ENCODE results near the gene HERC3. TPM values are rescaled to one million over a fixed set of nuclear protein-coding genes. Genes with fewer than 3 reads are reported as not detected.
"Not testable (repeated sequence)": the region's sequence is repeated elsewhere in the genome, so short reads cannot be mapped to it uniquely, and the experiment has no call there.

The HERC3 gene
- total RNA-seq, 1 donor from 2014 or later = 14.2 TPM

- intact Hi-C loops (cut with micrococcal nuclease) = loop anchor here (1.0 to 5.0 kb wide), 14 partner anchors 19 to 1658 kb away; partner anchors contain the start of genes AFF1, NAP1L5, PPM1K and PYURF
- H3K36me3 Mint-ChIP-seq (ENCODE audit: low read depth) = peaks cover 19% of the 10 kb centered on the region
- H3K4me1 Mint-ChIP-seq (ENCODE audit: low read depth) = peaks cover 40% of the 10 kb centered on the region
- H3K9me3 Mint-ChIP-seq = no peaks in the 10 kb centered on the region
- H3K4me3 Mint-ChIP-seq = peak overlapping the region; percentile 91
- peaks cover 23% of the 10 kb centered on the region for H3K27me3 Mint-ChIP-seq (ENCODE audit: insufficient read depth)
- DNase-seq (ENCODE audit: low spot score) = peak; percentile 75
- H3K27ac Mint-ChIP-seq = peak overlapping the region; percentile 88
Measured at GRCh38 chr4:88592600-88593448, 544 bp downstream of the HERC3 start.

GRCh38 chr4:88597970-88598660, 5.8 kb downstream of the HERC3 start:
- intact Hi-C loops (cut with micrococcal nuclease) = no loop called here
- peaks cover 63% of the 10 kb centered on the region for H3K4me1 Mint-ChIP-seq (ENCODE audit: low read depth)
- H3K4me3 Mint-ChIP-seq = no peak overlapping the region
- no peak for DNase-seq (ENCODE audit: low spot score)
- peaks cover 34% of the 10 kb centered on the region for H3K36me3 Mint-ChIP-seq (ENCODE audit: low read depth)
- no peaks in the 10 kb centered on the region for H3K27me3 Mint-ChIP-seq (ENCODE audit: insufficient read depth)
- H3K27ac Mint-ChIP-seq = no peak overlapping the region
- no peaks in the 10 kb centered on the region for H3K9me3 Mint-ChIP-seq

- no peak for DNase-seq (ENCODE audit: low spot score)
- H3K36me3 Mint-ChIP-seq (ENCODE audit: low read depth) = peaks cover 36% of the 10 kb centered on the region
- intact Hi-C loops (cut with micrococcal nuclease) = no loop called here
- H3K4me3 Mint-ChIP-seq = no peak overlapping the region
- H3K27ac Mint-ChIP-seq = no peak overlapping the region
- H3K27me3 Mint-ChIP-seq (ENCODE audit: insufficient read depth) = no peaks in the 10 kb centered on the region
- peaks cover 55% of the 10 kb centered on the region for H3K4me1 Mint-ChIP-seq (ENCODE audit: low read depth)
- no peaks in the 10 kb centered on the region for H3K9me3 Mint-ChIP-seq
Measured at GRCh38 chr4:88599298-88599697, 7.0 kb downstream of the HERC3 start.

GRCh38 chr4:88599714-88600113, 7.4 kb downstream of the HERC3 start:
- Mint-ChIP-seq H3K9me3 (no peaks in the 10 kb centered on the region), H3K27me3 (ENCODE audit: insufficient read depth) (no peaks in the 10 kb centered on the region), H3K27ac (no peak overlapping the region), H3K4me1 (ENCODE audit: low read depth) (peaks cover 58% of the 10 kb centered on the region), H3K4me3 (peak overlapping the region; percentile 3), H3K36me3 (ENCODE audit: low read depth) (peaks cover 38% of the 10 kb centered on the region)
- no peak for DNase-seq (ENCODE audit: low spot score)
- intact Hi-C loops (cut with micrococcal nuclease) = no loop called here

- intact Hi-C loops (cut with micrococcal nuclease) = no loop called here
- no peaks in the 10 kb centered on the region for H3K9me3 Mint-ChIP-seq
- no peak overlapping the region for H3K4me3 Mint-ChIP-seq
- peaks cover 41% of the 10 kb centered on the region for H3K36me3 Mint-ChIP-seq (ENCODE audit: low read depth)
- no peaks in the 10 kb centered on the region for H3K27me3 Mint-ChIP-seq (ENCODE audit: insufficient read depth)
- H3K27ac Mint-ChIP-seq = no peak overlapping the region
- no peak for DNase-seq (ENCODE audit: low spot score)
- H3K4me1 Mint-ChIP-seq (ENCODE audit: low read depth) = peaks cover 63% of the 10 kb centered on the region
Measured at GRCh38 chr4:88600176-88600838, 8.0 kb downstream of the HERC3 start.

- Mint-ChIP-seq H3K27ac (no peak overlapping the region), H3K4me1 (ENCODE audit: low read depth) (peaks cover 54% of the 10 kb centered on the region)
Measured at GRCh38 chr4:88604978-88605678, 12.8 kb downstream of the HERC3 start.

GRCh38 chr4:88605736-88606135, 13.5 kb downstream of the HERC3 start:
- H3K4me1 Mint-ChIP-seq (ENCODE audit: low read depth) = peaks cover 55% of the 10 kb centered on the region
- H3K27me3 Mint-ChIP-seq (ENCODE audit: insufficient read depth) = no peaks in the 10 kb centered on the region
- intact Hi-C loops (cut with micrococcal nuclease) = no loop called here
- H3K36me3 Mint-ChIP-seq (ENCODE audit: low read depth) = peaks cover 42% of the 10 kb centered on the region
- peaks cover 8% of the 10 kb centered on the region for H3K9me3 Mint-ChIP-seq
- H3K4me3 Mint-ChIP-seq = no peak overlapping the region
- no peak for DNase-seq (ENCODE audit: low spot score)
- H3K27ac Mint-ChIP-seq = no peak overlapping the region

More at GRCh38 chr4:88604978-88605678, 12.8 kb downstream of the HERC3 start:
- H3K9me3 Mint-ChIP-seq = peaks cover 8% of the 10 kb centered on the region
- H3K4me3 Mint-ChIP-seq = no peak overlapping the region
- no peak for DNase-seq (ENCODE audit: low spot score)
- H3K27me3 Mint-ChIP-seq (ENCODE audit: insufficient read depth) = no peaks in the 10 kb centered on the region
- H3K36me3 Mint-ChIP-seq (ENCODE audit: low read depth) = peaks cover 41% of the 10 kb centered on the region
- intact Hi-C loops (cut with micrococcal nuclease) = no loop called here

- no peak for DNase-seq (ENCODE audit: low spot score)
- Mint-ChIP-seq H3K27ac (no peak overlapping the region), H3K4me1 (ENCODE audit: low read depth) (peaks cover 58% of the 10 kb centered on the region), H3K4me3 (no peak overlapping the region), H3K9me3 (peaks cover 8% of the 10 kb centered on the region), H3K27me3 (ENCODE audit: insufficient read depth) (no peaks in the 10 kb centered on the region), H3K36me3 (ENCODE audit: low read depth) (peaks cover 46% of the 10 kb centered on the region)
- intact Hi-C loops (cut with micrococcal nuclease) = no loop called here
Measured at GRCh38 chr4:88606832-88607231, 14.6 kb downstream of the HERC3 start.

- H3K27ac Mint-ChIP-seq = no peak overlapping the region
- H3K4me3 Mint-ChIP-seq = no peak overlapping the region
- peaks cover 8% of the 10 kb centered on the region for H3K9me3 Mint-ChIP-seq
- no peaks in the 10 kb centered on the region for H3K27me3 Mint-ChIP-seq (ENCODE audit: insufficient read depth)
- peaks cover 80% of the 10 kb centered on the region for H3K4me1 Mint-ChIP-seq (ENCODE audit: low read depth)
- no peak for DNase-seq (ENCODE audit: low spot score)
- peaks cover 43% of the 10 kb centered on the region for H3K36me3 Mint-ChIP-seq (ENCODE audit: low read depth)
- intact Hi-C loops (cut with micrococcal nuclease) = no loop called here
Measured at GRCh38 chr4:88609387-88609786, 17.1 kb downstream of the HERC3 start.

- peaks cover 80% of the 10 kb centered on the region for H3K4me1 Mint-ChIP-seq (ENCODE audit: low read depth)
- H3K27ac Mint-ChIP-seq; DNase-seq (ENCODE audit: low spot score); H3K9me3 Mint-ChIP-seq; H3K4me3 Mint-ChIP-seq; H3K27me3 Mint-ChIP-seq (ENCODE audit: insufficient read depth): not testable (repeated sequence)
- H3K36me3 Mint-ChIP-seq (ENCODE audit: low read depth) = peaks cover 41% of the 10 kb centered on the region
- intact Hi-C loops (cut with micrococcal nuclease) = loop anchor here (5.0 to 10.0 kb wide), 2 partner anchors 152 to 495 kb away; partner anchors contain the start of gene HERC5
Measured at GRCh38 chr4:88609794-88610193, 17.5 kb downstream of the HERC3 start.

GRCh38 chr4:88610771-88611170, 18.5 kb downstream of the HERC3 start:
- peaks cover 37% of the 10 kb centered on the region for H3K36me3 Mint-ChIP-seq (ENCODE audit: low read depth)
- H3K9me3 Mint-ChIP-seq = peaks cover 8% of the 10 kb centered on the region
- intact Hi-C loops (cut with micrococcal nuclease) = loop anchor here (5.0 to 10.0 kb wide), 2 partner anchors 153 to 494 kb away; partner anchors contain the start of gene HERC5
- DNase-seq (ENCODE audit: low spot score) = no peak
- no peak overlapping the region for H3K4me3 Mint-ChIP-seq
- H3K27ac Mint-ChIP-seq = no peak overlapping the region
- no peaks in the 10 kb centered on the region for H3K27me3 Mint-ChIP-seq (ENCODE audit: insufficient read depth)
- H3K4me1 Mint-ChIP-seq (ENCODE audit: low read depth) = peaks cover 75% of the 10 kb centered on the region

GRCh38 chr4:88613417-88613875, 21.2 kb downstream of the HERC3 start:
- Mint-ChIP-seq H3K4me3 (peak overlapping the region; percentile 55), H3K27ac (peak overlapping the region; percentile 77), H3K36me3 (ENCODE audit: low read depth) (peaks cover 18% of the 10 kb centered on the region), H3K4me1 (ENCODE audit: low read depth) (peaks cover 61% of the 10 kb centered on the region), H3K27me3 (ENCODE audit: insufficient read depth) (no peaks in the 10 kb centered on the region), H3K9me3 (no peaks in the 10 kb centered on the region)
- peak; percentile 20 for DNase-seq (ENCODE audit: low spot score)
- intact Hi-C loops (cut with micrococcal nuclease) = loop anchor here (5.0 to 10.0 kb wide), 2 partner anchors 156 to 491 kb away; partner anchors contain the start of gene HERC5
